HG03520 (cell line): Measurements from ENCODE around the gene LIN9.
"Not testable (repeated sequence)": the region's sequence is repeated elsewhere in the genome, so short reads cannot be mapped to it uniquely, and the experiment has no call there.

ENCODE experiments used
- ATAC-seq: cut with Tn5 transposase; IDR thresholded peaks from one replicate; pipeline ENCODE4 v1.9.1; 2021; ENCODE audit warnings: mild to moderate bottlenecking, moderate library complexity; ENCODE audit not compliant: unreplicated experiment

Gene LIN9

GRCh38 chr1:226216056-226216455 is 92.9 kb downstream of the LIN9 start:
- ATAC-seq, result no peak

GRCh38 chr1:226215239-226215638 is 93.7 kb downstream of the LIN9 start:
- ATAC-seq, result no peak

- ATAC-seq, result no peak
Measured at GRCh38 chr1:226212545-226212944, 96.4 kb downstream of the LIN9 start.

DNA sequence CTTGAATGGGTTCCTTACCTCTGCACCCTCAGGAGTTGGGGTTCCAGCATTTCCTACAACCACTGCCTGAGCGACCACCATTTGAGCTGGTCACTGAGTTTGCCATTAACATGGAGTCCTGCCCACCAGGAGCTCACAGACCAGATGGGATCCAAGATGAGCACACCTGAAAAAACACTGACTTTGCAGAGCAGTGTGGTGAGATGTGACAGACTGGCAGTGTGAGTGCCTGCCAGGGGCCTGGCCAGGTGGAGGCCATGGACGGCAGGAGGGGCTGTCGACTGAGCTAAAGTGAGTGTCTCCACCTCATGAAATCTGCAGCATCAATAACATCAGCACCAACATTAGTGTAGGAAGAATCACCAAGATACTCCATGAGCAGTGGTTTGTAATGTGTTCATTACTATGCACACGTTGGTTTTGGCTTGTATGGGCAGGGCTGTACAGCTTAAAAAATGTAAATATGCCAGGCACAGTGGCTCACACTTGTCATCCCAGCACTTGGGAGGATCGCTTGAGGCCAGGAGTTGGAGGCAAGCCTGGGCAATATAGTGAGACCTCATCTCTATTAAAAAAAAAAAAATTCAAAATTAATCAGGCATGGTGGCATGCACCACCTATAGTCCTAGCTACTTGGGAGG is 97.7 kb downstream of the LIN9 start:
- ATAC-seq, result no peak

DNA sequence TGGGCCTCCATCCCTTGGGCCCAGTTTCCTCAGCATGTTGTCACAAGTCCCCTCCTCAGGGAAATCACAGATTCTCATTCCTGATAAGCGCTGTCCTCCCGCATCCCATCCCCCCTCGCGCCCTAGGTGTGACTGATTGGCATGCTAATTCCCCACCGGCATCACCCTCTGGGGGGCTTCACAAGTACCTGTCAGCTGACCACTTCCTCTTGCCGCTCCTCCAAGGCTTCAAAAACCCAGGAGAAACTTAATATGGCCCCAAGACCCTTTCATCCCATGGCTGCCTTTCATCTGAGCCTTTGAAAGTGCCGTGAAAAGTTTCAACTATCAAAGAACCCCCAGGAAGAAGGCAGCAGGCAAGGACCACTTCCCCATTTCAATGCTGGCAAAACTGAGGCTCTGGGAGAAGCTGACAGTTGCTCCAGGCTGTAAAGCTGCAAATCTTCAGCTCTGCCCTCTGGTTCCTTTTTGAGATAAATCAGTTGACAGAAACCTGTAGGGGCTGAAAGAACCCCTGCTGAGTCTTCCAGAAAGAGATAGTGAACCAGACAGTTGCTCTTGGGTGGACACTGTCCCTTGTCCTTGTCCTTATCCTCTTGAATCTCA is 98.3 kb downstream of the LIN9 start:
- ATAC-seq, result no peak

DNA sequence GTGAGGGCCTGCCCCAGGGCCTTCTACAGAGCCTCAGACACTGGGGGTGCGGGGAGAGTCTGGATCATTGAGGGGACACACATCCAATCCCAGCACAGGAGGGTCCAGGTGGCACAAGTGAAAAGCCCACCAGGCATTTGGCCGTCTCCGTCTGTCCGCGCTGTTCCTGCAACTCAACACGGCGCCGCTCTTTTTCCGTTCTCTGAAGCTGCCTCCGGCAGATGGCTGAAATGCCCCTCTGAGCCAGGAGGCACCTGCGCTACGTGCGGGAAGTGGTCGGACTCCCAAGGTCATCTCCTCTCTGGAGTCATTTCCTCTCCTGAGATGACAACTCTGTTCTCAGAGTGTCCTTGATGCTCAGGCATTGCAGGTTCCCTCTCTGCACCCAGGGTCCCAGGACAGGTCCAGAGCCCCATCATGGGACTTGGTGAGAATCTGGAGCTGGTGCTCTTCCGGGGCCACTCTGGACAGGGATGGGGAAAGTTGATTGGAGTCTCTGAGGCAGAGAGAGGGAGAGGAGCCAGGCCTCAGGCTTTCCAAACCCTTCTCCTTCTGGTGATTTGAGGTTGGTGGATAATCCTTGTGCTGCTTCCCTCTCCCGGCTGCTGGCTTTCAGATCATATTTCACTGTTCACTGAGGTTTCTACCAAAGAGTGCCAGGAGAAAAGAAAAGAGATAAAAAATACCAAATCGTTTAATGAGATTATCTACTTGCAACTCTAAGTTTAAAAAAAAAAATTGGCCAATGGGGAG is 99.5 kb downstream of the LIN9 start:
- ATAC-seq, result no peak

DNA sequence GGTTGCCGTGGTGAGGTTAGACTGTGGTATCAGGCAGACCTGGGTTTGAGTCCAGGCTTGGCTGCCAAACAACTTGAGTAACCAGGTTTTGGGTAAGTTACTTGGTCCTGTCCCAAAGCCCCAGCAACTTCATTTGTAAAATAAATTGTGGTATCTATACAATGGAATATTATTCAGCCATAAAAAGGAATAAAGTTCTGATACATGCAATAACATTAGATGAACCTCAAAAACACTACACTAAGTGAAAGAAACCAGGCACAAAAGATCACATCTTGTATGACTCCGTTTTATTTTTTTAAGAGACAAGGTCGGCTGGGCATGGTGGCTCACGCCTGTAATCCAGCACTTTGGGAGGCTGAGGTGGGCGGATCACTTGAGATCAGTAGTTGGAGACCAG is 101.9 kb downstream of the LIN9 start:
- no peak for ATAC-seq

DNA sequence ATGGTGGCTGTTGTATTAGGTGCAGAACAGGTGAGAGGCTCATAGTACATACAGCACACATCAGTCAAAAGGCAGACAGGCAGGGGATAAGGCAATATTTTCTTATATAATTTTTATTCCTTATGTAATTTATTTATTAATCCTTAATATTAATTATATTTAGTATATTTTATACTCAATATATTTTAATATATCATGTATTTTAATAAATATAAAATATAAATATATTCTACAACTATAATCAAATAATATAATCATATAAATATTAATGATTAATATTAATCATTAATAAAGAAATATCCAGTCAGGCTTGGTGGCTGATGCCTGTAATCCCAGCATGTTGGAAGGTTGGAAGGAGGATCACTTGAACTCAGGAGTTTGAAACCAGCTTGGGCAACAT is 104.8 kb downstream of the LIN9 start:
- ATAC-seq, result no peak

GRCh38 chr1:226203655-226204054 is 105.3 kb downstream of the LIN9 start:
- no peak for ATAC-seq

GRCh38 chr1:226203240-226203639 is 105.7 kb downstream of the LIN9 start:
- no peak for ATAC-seq

- ATAC-seq, result not testable (repeated sequence)
Measured at GRCh38 chr1:226202666-226203065, 106.3 kb downstream of the LIN9 start.

DNA sequence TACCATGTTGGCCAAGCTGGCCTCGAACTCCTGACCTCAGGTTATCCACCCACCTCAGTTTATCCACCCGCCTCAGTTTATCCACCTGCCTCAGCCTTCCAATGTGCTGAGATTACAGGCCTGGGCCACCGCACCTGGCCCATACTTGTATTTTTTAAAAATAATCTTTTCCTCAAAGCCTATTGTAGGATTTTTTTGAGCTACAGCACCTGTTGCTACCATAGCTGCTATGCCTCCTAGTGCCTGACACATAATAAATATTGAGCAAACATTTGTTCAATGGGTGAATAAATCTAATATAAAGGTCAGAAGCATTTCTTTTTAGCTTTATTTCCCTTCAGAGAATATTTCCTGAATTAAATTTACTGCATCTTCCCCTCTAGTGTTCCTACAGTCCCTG is 106.7 kb downstream of the LIN9 start:
- ATAC-seq, result no peak

GRCh38 chr1:226201029-226201593 is 107.9 kb downstream of the LIN9 start:
- ATAC-seq, result no peak

- ATAC-seq, result no peak
Measured at GRCh38 chr1:226199971-226200370, 109.0 kb downstream of the LIN9 start.

GRCh38 chr1:226195144-226195543 is 113.8 kb downstream of the LIN9 start:
- ATAC-seq, result no peak

GRCh38 chr1:226187380-226187779 is 121.6 kb downstream of the LIN9 start:
- ATAC-seq, result no peak

- ATAC-seq, result no peak
Measured at GRCh38 chr1:226187019-226187322, 122.0 kb downstream of the LIN9 start.

DNA sequence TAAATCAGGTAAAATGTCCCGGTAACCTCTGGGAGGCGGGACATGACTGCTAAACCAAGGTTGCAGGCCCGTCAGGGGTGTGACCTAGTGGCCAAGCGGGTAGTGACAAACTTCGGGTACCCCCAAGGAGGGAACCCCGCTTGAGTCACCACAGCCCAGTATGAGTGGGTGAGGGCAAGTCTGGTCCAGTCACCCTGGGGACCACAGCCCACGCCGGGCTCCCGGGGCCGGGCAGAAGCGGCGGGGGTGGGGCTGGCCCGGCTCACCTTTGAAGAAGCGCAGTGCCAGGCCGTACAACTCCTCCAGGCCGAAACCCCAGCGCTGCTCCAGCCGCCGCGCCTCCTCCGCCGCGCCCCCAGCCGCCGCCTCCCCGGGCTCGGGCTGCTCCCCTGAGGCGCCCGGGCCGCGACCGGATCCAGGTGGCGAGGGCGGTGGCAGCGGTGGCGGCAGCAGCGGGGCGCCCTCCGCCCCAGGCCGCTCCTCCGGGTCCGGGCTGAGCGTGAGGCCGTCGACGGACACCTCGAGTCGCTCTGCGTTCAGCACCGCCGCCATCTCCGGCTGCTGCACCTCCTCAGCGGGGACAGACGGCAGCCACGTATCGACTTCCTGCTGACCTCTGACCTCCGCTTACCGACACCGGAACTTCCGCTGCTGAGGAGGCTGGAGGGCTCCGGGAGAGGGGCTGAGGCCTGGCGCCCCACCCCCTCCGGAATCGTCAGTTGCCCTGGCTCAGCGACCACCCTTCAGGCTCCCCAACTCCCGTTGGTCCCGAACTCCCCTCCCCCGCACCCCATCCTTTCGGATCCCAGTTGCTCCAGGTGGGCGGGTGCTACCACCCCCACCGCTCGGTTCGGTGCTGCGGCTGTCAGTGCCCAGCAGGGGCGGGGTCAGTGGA is 122.6 kb downstream of the LIN9 start, which contains the start of gene ACBD3:
TSS of gene ACBD3 (minus strand) at position 618 of the 895 bp plus-strand sequence. CDS start at position 552, 66 bp downstream.
- ATAC-seq, result peak; percentile 92

- no peak for ATAC-seq
Measured at GRCh38 chr1:226185141-226186036, 123.6 kb downstream of the LIN9 start.
